IPS DF 4.7 (cell line): Measurements from ENCODE around the gene TTLL11.

Source experiments
- DNase-seq: peaks from one replicate; pipeline ENCODE4 v3.0.0-alpha.2; 2013; ENCODE audit warnings: low spot score; ENCODE audit errors: extremely low read depth

The TTLL11 gene

GRCh38 chr9:121857928-121858327 is 235.2 kb downstream of the TTLL11 start:
- no peak for DNase-seq

DNA sequence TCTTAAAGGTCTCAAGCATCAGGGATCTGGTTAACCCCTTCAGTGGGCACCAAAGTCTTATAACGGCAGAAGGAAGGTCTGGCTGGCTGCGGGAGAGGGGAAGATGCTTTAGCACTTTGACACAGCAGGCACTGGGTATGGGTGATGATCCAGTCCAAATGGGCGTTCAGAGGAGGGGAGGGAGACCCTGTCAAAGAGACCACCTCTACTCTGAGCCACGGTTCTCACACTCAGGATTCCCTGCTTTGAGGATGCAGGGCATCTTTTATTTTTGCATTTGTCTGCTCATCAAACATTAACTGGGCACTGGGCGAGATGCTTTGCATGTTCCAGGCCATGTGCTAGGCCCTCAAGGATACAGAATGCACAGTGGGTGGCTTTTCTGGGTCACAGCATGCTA is 237.6 kb downstream of the TTLL11 start:
- DNase-seq: no peak

GRCh38 chr9:121853617-121854395 is 239.3 kb downstream of the TTLL11 start:
- no peak for DNase-seq

DNA sequence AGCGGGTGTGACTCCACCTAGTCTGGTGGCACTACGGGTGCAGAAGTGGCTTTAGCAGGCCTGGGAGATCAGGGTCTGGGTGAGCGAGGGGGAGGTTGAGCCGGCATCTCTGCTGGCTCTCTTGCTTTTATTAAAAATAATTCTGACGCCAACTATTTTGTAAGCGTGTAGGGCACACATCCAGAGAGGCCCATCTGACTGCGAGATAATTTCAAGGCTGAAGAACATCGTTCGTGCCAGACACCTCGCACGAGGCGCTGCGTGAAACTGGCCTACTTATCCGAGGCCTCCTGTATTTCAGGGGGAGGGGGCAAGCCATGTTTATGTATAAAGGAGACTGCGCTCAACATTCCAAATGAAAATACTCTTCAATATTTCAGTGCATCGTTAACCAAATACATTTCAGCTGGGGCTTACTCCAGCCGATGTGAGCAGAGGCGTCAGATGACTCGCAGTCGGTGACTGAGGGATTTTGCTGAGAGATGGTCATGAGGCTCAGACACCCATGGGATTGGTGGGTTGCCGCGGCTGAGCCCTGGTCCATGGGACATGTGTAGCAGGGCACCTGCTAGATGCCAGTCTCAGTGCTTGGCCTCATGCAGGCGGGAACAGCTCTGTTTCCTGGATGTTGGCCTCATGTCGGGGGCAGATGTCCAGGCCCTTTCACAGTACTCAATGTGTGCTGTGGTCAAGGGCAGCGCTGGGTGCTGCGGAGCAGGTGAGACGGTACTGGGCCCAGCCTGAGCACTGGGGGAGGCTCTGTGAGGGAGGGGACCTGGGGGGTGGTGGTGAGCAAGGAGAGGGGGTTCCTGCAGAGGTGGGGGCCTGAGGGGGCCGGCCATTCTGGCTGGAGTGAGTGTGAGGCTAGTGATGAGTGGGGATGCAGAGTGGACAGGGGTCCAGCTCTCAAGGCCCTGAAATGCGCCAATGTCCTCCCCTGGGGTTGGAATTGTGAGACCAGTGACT is 240.2 kb downstream of the TTLL11 start:
- DNase-seq: no peak

- DNase-seq: no peak
Observed at GRCh38 chr9:121852241-121852640, 240.9 kb downstream of the TTLL11 start.

DNA sequence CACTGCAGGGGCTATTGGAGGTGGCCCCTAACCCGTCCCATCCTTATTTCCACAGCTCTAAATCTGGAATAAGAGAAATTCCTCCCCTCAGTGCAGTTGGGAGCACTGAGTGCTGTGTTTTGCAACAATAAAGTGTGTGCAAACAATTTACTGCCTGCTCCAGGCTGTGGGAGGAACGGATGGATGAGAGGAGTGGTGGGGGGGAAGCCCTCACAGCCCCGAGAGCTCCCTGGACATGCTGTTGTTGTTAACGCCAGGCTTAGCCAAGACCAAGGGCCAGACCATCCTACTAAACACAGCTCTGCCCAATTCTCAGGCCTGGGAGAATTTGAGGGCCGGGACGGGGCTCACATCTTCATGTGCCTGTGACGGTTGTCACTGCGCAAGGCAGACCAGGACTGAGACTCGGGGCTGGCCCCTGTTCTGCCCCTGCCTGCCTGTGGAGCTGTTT is 241.4 kb downstream of the TTLL11 start:
- DNase-seq: no peak

DNA sequence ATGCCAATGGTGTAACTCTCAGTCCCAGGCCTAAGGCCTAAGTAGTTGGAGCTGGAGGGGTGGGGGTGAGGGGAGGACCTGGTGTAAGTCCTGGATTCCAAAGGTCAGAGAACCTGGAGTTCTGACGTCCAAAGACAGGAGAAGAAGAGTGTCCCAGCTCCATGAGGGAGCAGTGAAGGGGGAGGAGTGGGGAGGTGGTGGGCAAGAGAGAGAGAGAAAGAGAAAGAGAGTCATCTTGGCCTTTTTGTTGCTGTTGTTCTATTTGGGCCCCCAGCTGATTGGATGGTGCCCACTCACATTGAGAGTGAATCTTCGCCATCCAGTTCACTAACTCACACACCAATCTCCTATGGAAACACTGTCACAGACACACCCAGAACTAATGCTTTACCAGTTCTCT is 242.7 kb downstream of the TTLL11 start:
- DNase-seq: no peak

GRCh38 chr9:121849554-121849953 is 243.6 kb downstream of the TTLL11 start:
- DNase-seq: no peak

GRCh38 chr9:121844562-121844961 is 248.5 kb downstream of the TTLL11 start:
- DNase-seq: no peak

- DNase-seq: no peak
Observed at GRCh38 chr9:121844098-121844497, 249.0 kb downstream of the TTLL11 start.

DNA sequence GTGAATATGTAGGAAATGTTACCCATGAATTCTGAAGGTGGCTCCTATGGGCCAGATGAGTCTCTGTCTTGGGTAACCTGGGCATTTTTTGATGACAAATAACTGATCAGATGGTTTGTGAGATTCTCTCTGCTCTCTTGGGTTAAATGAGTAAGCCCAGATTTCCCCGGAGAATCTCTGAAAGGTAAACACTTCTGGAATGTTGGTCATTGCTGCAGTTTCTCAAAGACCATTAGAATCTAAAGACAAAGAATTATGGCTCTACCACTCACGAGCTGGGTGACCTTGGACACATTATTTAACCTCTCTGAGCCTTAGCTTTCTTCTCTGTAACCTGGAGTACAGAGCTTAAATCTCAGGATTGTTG is 250.5 kb downstream of the TTLL11 start:
- no peak for DNase-seq

- DNase-seq: no peak
Observed at GRCh38 chr9:121841771-121842611, 251.1 kb downstream of the TTLL11 start.

- DNase-seq: no peak
Observed at GRCh38 chr9:121840838-121841760, 252.0 kb downstream of the TTLL11 start.

DNA sequence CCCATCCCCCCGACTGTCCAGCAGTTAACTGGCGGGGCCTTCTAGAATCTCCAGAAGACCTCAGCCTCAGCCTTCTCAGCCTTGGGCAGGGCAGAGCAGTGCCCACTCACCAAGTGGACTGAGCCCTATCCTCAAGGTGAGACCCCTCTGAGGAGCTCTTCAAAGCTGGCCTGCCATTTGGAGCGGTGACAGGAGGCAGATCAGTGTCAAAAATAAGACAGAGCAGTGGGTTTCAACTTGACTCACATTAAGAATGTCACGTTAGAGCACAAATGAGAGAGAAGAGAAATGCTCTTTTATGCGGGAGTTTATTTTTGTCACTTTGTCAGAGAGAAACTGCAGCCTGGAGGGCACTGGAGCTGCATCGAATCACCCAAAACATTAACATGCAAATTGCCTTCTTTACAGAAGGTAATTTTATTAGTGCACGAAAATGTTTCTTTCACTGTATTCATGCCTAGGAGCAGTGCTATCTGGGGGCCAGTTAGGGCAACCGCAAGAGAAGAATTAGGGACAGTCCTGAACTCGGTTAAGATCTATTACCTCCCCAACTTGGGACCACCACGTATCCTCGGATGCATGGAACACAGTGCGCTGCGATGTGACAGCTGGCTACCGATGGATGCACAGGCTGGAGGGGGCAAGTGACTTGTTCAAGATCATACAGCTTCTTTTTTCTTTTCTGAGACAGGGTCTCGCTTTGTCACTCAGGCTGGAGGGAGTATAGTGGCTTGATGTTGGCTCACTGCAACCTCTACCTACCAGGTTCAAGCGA is 253.2 kb downstream of the TTLL11 start:
- DNase-seq: no peak

DNA sequence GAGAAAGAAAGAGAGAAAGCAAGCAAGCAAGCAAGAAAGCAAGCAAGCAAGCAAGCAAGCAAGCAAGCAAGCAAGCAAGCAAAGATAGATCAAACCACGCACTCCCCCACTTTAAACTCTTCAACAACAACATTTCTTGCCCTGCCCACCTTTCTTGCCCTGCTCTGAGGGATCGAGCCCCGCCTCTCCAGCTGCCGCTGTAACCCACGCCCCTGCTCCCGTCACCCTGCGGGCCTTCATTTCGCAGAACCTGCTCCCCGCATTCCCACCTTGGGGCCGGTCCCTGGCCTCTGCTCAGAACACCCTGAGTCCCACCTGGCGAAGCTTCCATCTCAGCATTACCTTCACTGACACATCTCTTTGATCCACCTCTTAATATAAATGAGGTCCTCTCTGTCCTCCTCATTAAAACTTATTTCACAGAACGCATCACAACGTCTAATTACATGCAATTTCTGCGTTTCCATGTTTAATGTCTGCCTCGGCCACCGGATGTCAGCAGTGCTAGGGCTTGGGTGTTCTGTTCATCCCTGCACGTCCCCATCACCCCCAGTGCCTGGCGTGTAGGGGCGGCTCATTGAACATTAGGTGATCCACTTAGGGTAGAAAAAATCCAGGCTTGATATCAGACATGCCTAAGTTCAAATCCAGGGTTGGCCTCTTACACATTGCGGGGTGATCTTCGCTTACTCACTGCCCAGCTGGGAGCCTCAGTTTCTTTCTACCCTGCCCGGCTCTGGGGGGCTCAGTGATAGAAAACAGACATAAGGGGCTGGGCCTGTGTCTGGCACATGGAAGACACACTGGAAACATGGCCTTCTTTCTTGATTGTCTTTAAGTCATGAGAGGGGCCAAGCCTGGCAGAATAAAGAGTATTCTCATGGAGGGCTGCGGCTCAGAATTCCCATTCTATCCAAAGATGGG is 254.1 kb downstream of the TTLL11 start:
- DNase-seq: no peak

DNA sequence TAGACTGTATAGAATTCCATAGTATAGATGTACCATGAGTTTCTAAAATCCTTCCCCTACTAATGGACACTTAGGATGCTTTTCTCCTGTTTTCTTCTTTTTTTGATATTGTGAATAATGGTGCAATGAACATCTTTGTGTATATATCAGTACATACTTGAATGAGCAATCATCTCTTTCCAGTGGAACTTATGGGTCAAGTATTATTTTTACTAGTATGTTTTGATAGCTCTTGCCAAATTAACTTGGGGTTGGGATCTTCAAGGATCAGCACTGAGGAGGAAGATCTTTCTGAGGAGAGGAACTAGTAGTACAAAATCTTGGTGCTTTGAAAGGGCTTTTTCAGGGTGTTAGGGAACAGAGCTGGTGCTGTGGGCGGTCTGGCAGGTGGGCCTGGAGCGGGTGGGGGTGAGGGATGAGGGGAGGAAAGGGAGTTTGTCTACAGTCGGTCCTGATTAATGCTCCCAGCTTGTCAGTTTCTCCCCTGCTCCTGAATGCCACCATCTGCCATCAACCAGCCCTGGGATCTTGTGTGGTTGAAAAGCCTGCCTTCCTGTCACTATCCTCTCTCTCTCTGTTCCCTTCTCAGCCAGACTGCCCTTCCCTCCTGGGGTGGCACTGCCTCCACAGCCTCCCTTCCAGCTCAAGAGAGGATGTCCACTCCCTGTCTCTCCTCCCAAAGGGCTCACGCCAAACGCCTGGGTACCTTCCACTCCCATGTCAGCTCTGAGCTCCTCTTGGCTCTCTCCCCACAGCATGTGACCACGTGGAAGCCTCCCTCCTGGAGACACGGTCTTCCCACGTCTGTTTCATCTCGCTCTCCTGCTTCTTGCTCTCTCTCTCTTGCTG is 255.8 kb downstream of the TTLL11 start:
- no peak for DNase-seq

- DNase-seq: no peak
Observed at GRCh38 chr9:121836366-121836885, 256.7 kb downstream of the TTLL11 start.
